ENCODE measurements around the gene IL25. TPM values are rescaled to one million over a fixed set of nuclear protein-coding genes. Genes with fewer than 3 reads are reported as not detected.
"Not testable (repeated sequence)": the region's sequence is repeated elsewhere in the genome, so short reads cannot be mapped to it uniquely, and the experiment has no call there.

The IL25 gene
- not detected for total RNA-seq

- Mint-ChIP-seq H3K4me3 (no peak within 1 kb of the TSS), H3K9me3 (no peaks in the 10 kb centered on the region), H3K27me3 (ENCODE audit: low read depth) (peaks cover 3% of the 10 kb centered on the region), H3K4me1 (ENCODE audit: low read depth) (no peaks in the 10 kb centered on the region), H3K36me3 (ENCODE audit: low read depth) (no peaks in the 10 kb centered on the region), H3K27ac (no peak within 1 kb of the TSS)
- no peak for DNase-seq
- intact Hi-C loops (cut with micrococcal nuclease): no loop called here
- CTCF ChIA-PET: no interaction called here
Measured at GRCh38 chr14:23372509-23372908, at the start of gene IL25. IL25 (plus strand) TSS chr14:23372809.

- H3K9me3 Mint-ChIP-seq: no peaks in the 10 kb centered on the region
- no peak overlapping the region for H3K27ac Mint-ChIP-seq
- H3K4me1 Mint-ChIP-seq (ENCODE audit: low read depth): peaks cover 20% of the 10 kb centered on the region
- intact Hi-C loops (cut with micrococcal nuclease): no loop called here
- no peaks in the 10 kb centered on the region for H3K27me3 Mint-ChIP-seq (ENCODE audit: low read depth)
- H3K4me3 Mint-ChIP-seq: peak overlapping the region; percentile 6
- no peak for DNase-seq
- CTCF ChIA-PET: interaction anchor here (0.8 to 4.5 kb wide), 3 partner anchors 29 to 144 kb away, joined by 3 to 30 read pairs (median 3); partner anchors contain the start of gene SLC22A17
- peaks cover 35% of the 10 kb centered on the region for H3K36me3 Mint-ChIP-seq (ENCODE audit: low read depth)
Measured at GRCh38 chr14:23323838-23324454, 48.7 kb upstream of the IL25 start.

GRCh38 chr14:23324455-23324846 is 48.2 kb upstream of the IL25 start:
- H3K4me3 Mint-ChIP-seq: peak overlapping the region; percentile 6
- intact Hi-C loops (cut with micrococcal nuclease): no loop called here
- H3K4me1 Mint-ChIP-seq (ENCODE audit: low read depth): peaks cover 20% of the 10 kb centered on the region
- H3K27ac Mint-ChIP-seq: no peak overlapping the region
- CTCF ChIA-PET: interaction anchor here (0.8 to 4.5 kb wide), 3 partner anchors 28 to 144 kb away, joined by 3 to 30 read pairs (median 3); partner anchors contain the start of gene SLC22A17
- H3K9me3 Mint-ChIP-seq: no peaks in the 10 kb centered on the region
- DNase-seq: no peak
- peaks cover 35% of the 10 kb centered on the region for H3K36me3 Mint-ChIP-seq (ENCODE audit: low read depth)
- H3K27me3 Mint-ChIP-seq (ENCODE audit: low read depth): no peaks in the 10 kb centered on the region

- no peaks in the 10 kb centered on the region for H3K9me3 Mint-ChIP-seq
- CTCF ChIA-PET: interaction anchor here (0.6 to 4.5 kb wide), 5 partner anchors 22 to 143 kb away, joined by 3 to 30 read pairs (median 3); partner anchors contain the start of genes PPP1R3E and SLC22A17
- H3K36me3 Mint-ChIP-seq (ENCODE audit: low read depth): peaks cover 35% of the 10 kb centered on the region
- no peaks in the 10 kb centered on the region for H3K27me3 Mint-ChIP-seq (ENCODE audit: low read depth)
- H3K27ac Mint-ChIP-seq: no peak overlapping the region
- no peak for DNase-seq
- intact Hi-C loops (cut with micrococcal nuclease): no loop called here
- peaks cover 15% of the 10 kb centered on the region for H3K4me1 Mint-ChIP-seq (ENCODE audit: low read depth)
- no peak overlapping the region for H3K4me3 Mint-ChIP-seq
Measured at GRCh38 chr14:23324993-23325392, 47.6 kb upstream of the IL25 start.

GRCh38 chr14:23325746-23326145 is 46.9 kb upstream of the IL25 start:
- H3K4me3 Mint-ChIP-seq; H3K27me3 Mint-ChIP-seq (ENCODE audit: low read depth); H3K27ac Mint-ChIP-seq; intact Hi-C loops (cut with micrococcal nuclease); DNase-seq; H3K9me3 Mint-ChIP-seq: not testable (repeated sequence)
- Mint-ChIP-seq H3K36me3 (ENCODE audit: low read depth) (peaks cover 35% of the 10 kb centered on the region), H3K4me1 (ENCODE audit: low read depth) (peaks cover 14% of the 10 kb centered on the region)
- CTCF ChIA-PET: interaction anchor here (0.7 to 5.9 kb wide), 10 partner anchors 10 to 237 kb away, joined by 3 to 76 read pairs (median 4); partner anchors contain the start of gene CMTM5

GRCh38 chr14:23326491-23327332 is 45.9 kb upstream of the IL25 start:
- Mint-ChIP-seq H3K4me1 (ENCODE audit: low read depth) (peaks cover 14% of the 10 kb centered on the region), H3K36me3 (ENCODE audit: low read depth) (peaks cover 35% of the 10 kb centered on the region), H3K9me3 (no peaks in the 10 kb centered on the region), H3K27ac (no peak overlapping the region), H3K4me3 (no peak overlapping the region), H3K27me3 (ENCODE audit: low read depth) (no peaks in the 10 kb centered on the region)
- CTCF ChIA-PET: interaction anchor here (0.6 to 5.9 kb wide), 27 partner anchors 8 to 250 kb away, joined by 3 to 76 read pairs (median 4); partner anchors contain the start of genes CMTM5 and PPP1R3E
- no peak for DNase-seq
- intact Hi-C loops (cut with micrococcal nuclease): no loop called here

GRCh38 chr14:23327947-23328744 is 44.5 kb upstream of the IL25 start:
- Mint-ChIP-seq H3K27ac (no peak overlapping the region), H3K36me3 (ENCODE audit: low read depth) (peaks cover 21% of the 10 kb centered on the region), H3K4me3 (no peak overlapping the region), H3K27me3 (ENCODE audit: low read depth) (no peaks in the 10 kb centered on the region), H3K4me1 (ENCODE audit: low read depth) (peaks cover 6% of the 10 kb centered on the region), H3K9me3 (no peaks in the 10 kb centered on the region)
- intact Hi-C loops (cut with micrococcal nuclease): loop anchor here (1.0 to 2.0 kb wide), 5 partner anchors 25 to 231 kb away; partner anchors contain the start of genes NGDN and SLC22A17
- CTCF ChIA-PET: interaction anchor here (0.6 to 5.9 kb wide), 7 partner anchors 10 to 235 kb away, joined by 3 to 76 read pairs (median 5); partner anchors contain the start of genes CMTM5 and PPP1R3E
- peak; percentile 85 for DNase-seq

- intact Hi-C loops (cut with micrococcal nuclease): no loop called here
- peaks cover 6% of the 10 kb centered on the region for H3K27me3 Mint-ChIP-seq (ENCODE audit: low read depth)
- no peaks in the 10 kb centered on the region for H3K4me1 Mint-ChIP-seq (ENCODE audit: low read depth)
- H3K9me3 Mint-ChIP-seq: no peaks in the 10 kb centered on the region
- DNase-seq: no peak
- H3K36me3 Mint-ChIP-seq (ENCODE audit: low read depth): peaks cover 1% of the 10 kb centered on the region
- CTCF ChIA-PET: interaction anchor here (1.8 kb wide), 1 partner anchor 9 kb away, joined by 5 read pairs; no protein-coding TSS in a partner anchor
- no peak overlapping the region for H3K4me3 Mint-ChIP-seq
- H3K27ac Mint-ChIP-seq: no peak overlapping the region
Measured at GRCh38 chr14:23335623-23336022, 37.0 kb upstream of the IL25 start.

GRCh38 chr14:23339506-23340268 is 32.9 kb upstream of the IL25 start:
- Mint-ChIP-seq H3K4me1 (ENCODE audit: low read depth) (no peaks in the 10 kb centered on the region), H3K9me3 (no peaks in the 10 kb centered on the region), H3K27me3 (ENCODE audit: low read depth) (peaks cover 5% of the 10 kb centered on the region), H3K27ac (no peak overlapping the region), H3K36me3 (ENCODE audit: low read depth) (peaks cover 1% of the 10 kb centered on the region), H3K4me3 (no peak overlapping the region)
- intact Hi-C loops (cut with micrococcal nuclease): no loop called here
- no peak for DNase-seq
- CTCF ChIA-PET: interaction anchor here (0.9 kb wide), 1 partner anchor 41 kb away, joined by 3 read pairs; no protein-coding TSS in a partner anchor

- CTCF ChIA-PET: no interaction called here
- Mint-ChIP-seq H3K9me3 (no peaks in the 10 kb centered on the region), H3K27me3 (ENCODE audit: low read depth) (peaks cover 2% of the 10 kb centered on the region), H3K36me3 (ENCODE audit: low read depth) (peaks cover 1% of the 10 kb centered on the region), H3K27ac (no peak overlapping the region), H3K4me3 (no peak overlapping the region), H3K4me1 (ENCODE audit: low read depth) (no peaks in the 10 kb centered on the region)
- intact Hi-C loops (cut with micrococcal nuclease): no loop called here
- no peak for DNase-seq
Measured at GRCh38 chr14:23344481-23344880, 28.1 kb upstream of the IL25 start.

- intact Hi-C loops (cut with micrococcal nuclease): no loop called here
- no peak for DNase-seq
- no peaks in the 10 kb centered on the region for H3K27me3 Mint-ChIP-seq (ENCODE audit: low read depth)
- no peak overlapping the region for H3K27ac Mint-ChIP-seq
- peaks cover under 1% of the 10 kb centered on the region for H3K4me1 Mint-ChIP-seq (ENCODE audit: low read depth)
- CTCF ChIA-PET: interaction anchor here (1.0 to 1.3 kb wide), 4 partner anchors 15 to 36 kb away, joined by 3 to 9 read pairs (median 4); no protein-coding TSS in a partner anchor
- no peaks in the 10 kb centered on the region for H3K9me3 Mint-ChIP-seq
- H3K36me3 Mint-ChIP-seq (ENCODE audit: low read depth): no peaks in the 10 kb centered on the region
- no peak overlapping the region for H3K4me3 Mint-ChIP-seq
Measured at GRCh38 chr14:23345987-23346692, 26.5 kb upstream of the IL25 start.

Data from activated naive CD4-positive, alpha-beta T cell treated with anti-CD3 and anti-CD28 coated beads for 36 hours (primary cell).